HEK293T (cell line): ENCODE measurements around the gene GSTO1.

Source experiments
- ARNT ChIP-seq: fragments of 450-650 bp; IDR thresholded peaks from 2 replicates; pipeline ENCODE4 v1.6.1; 2017; ENCODE audit warnings: mild to moderate bottlenecking
- BHLHE40 ChIP-seq: fragments of 450-650 bp; IDR thresholded peaks from 2 replicates; pipeline ENCODE4 v1.6.1; 2016; ENCODE audit warnings: mild to moderate bottlenecking, moderate library complexity, borderline replicate concordance
- ELF4 ChIP-seq: fragments of 450-650 bp; IDR thresholded peaks from 2 replicates; pipeline ENCODE4 v1.6.1; 2017; ENCODE audit warnings: antibody characterized with exemption
- FOXA1 ChIP-seq: fragments of 450-650 bp; IDR thresholded peaks from 2 replicates; pipeline ENCODE4 v1.6.1; 2016; ENCODE audit warnings: mild to moderate bottlenecking
- FOXK2 ChIP-seq: fragments of 450-650 bp; IDR thresholded peaks from 2 replicates; pipeline ENCODE4 v1.6.1; 2016; ENCODE audit warnings: mild to moderate bottlenecking
- HDGF ChIP-seq: fragments of 450-650 bp; IDR thresholded peaks from 2 replicates; pipeline ENCODE4 v1.6.1; 2017; ENCODE audit warnings: antibody characterized with exemption, borderline replicate concordance
- LEF1 ChIP-seq: fragments of 450-650 bp; IDR thresholded peaks from 2 replicates; pipeline ENCODE4 v1.6.1; 2017; ENCODE audit warnings: mild to moderate bottlenecking, borderline replicate concordance
- SUZ12 ChIP-seq: fragments of 450-650 bp; IDR thresholded peaks from 2 replicates; pipeline ENCODE4 v1.6.1; 2016; ENCODE audit warnings: mild to moderate bottlenecking
- TARDBP ChIP-seq: fragments of 450-650 bp; IDR thresholded peaks from 2 replicates; pipeline ENCODE4 v1.6.1; 2016
- ZNF384 ChIP-seq: fragments of 450-650 bp; IDR thresholded peaks from 2 replicates; pipeline ENCODE4 v1.6.1; 2016

- TF ChIP-seq BHLHE40 (no peak), ELF4 (no peak), SUZ12 (no peak), TARDBP (no peak), ZNF384 (no peak), FOXA1 (no peak), ARNT (no peak), LEF1 (no peak), FOXK2 (no peak), HDGF (no peak)
Observed at GRCh38 chr10:104230490-104230889, 24.2 kb upstream of the GSTO1 start.
